ENCODE data around the gene ZNF428. TPM values are rescaled to one million over a fixed set of nuclear protein-coding genes. Genes with fewer than 3 reads are reported as not detected.

ZNF428 gene, protein sequence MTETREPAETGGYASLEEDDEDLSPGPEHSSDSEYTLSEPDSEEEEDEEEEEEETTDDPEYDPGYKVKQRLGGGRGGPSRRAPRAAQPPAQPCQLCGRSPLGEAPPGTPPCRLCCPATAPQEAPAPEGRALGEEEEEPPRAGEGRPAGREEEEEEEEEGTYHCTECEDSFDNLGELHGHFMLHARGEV
- total RNA-seq (10 to 100 TPM; 31.2 to 31.6 TPM), polyA plus RNA-seq (10 to 100 TPM; 16.5 to 20.6 (median 18.3) TPM), total RNA-seq (13.9 to 23.9 (median 18.5) reads per million in 6 experiments)

DNA sequence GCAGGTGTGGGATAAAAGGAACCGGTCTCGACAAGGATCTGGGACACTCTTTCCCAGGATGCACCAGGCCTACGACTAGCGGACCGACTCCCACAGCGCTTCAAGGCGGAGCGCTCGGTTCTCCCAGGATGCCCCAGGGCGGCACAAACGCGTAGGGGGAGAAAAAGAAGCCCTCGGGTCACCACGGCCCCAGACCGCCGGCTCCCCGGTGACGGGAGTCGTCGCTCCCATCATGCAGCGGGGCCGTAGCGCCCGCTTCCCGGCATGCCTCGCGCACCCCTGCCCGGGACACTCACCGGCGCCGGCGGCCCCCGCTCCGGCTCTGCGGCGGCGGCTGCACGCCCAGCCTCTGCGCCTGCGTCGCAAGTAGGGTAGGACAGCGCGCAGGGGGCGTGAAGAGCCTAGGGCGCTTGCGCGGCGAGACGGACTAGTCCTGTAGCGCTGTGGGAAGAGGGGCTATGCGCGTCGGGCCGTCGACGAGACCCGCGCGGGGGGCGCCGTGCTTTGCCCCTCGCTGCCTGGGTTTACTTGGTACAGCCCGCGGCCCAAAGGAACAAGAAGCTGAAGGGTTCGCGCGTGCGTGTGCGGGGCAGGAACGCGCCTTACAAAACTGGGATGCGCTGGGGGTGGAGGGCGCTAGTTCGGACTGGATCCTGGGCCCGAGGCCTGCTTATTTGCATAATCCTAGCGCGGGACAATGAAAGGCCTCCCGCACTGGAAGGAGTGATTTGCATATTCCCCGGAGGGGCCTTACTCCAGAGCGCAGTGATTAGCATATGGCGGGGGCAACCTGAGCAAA is at the start of gene ZNF428:
Gene ZNF428, minus strand, starts transcription at position 368 of the 799 bp plus-strand sequence. CDS start 5,325 bp downstream, outside the sequence.
- H3K9me3 Mint-ChIP-seq = no peaks in the 10 kb centered on the region
- peaks cover 20 to 51% (median 40%) of the 10 kb centered on the region in 4 donors for H3K4me1 Mint-ChIP-seq
- POLR2A ChIA-PET = interaction anchor here (0.6 to 2.1 kb wide), 5 partner anchors 8 to 64 kb away, joined by 3 to 15 read pairs (median 4); partner anchors contain the start of gene ZNF576
- peak within 1 kb of the TSS; percentile 95 to 99 (median 98) for H3K4me3 Mint-ChIP-seq
- no peaks in the 10 kb centered on the region for H3K36me3 Mint-ChIP-seq
- H3K27me3 Mint-ChIP-seq = no peaks in the 10 kb centered on the region
- ATAC-seq = peak; percentile 89 to 90
- H3K27ac Mint-ChIP-seq = peak within 1 kb of the TSS; percentile 94 to 99 (median 98)
- peak; percentile 78 to 92 (median 82) for DNase-seq

DNA sequence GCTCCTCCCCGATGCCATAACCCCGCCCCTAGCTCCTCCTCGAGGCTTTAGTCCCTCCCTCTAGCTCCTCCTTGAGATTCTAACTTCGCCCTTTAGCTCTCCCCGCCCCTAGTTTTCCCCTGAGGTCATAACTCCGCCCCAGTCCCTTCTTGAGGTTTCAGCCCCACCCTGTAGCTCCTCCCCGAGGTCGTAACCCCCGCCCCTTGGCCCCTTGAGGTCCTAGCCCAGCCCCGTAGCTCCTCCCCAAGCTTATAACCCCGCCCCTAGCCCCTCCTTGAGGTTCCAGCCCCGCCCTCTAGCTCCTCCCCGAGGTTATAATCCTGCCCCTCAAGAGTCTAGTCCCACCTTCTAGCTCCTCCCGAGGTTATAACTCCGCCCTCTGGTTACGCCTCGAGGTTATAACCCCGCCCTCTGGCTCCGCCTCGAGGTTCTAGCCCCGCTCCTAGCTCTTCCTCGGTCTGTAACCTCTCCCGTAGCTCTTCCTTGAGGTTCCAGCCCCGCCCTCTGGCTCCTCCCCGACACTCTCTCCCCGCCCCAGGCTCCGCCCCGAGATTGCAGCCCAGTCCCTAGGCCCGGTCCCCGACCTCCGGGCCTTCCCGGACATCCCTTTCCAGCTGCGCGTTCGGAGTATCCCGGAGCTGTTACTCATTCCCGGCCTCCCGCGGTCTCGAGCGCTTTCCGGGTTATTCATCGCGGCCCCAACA is 49.1 kb upstream of the ZNF428 start:
- H3K9me3 Mint-ChIP-seq = no peaks in the 10 kb centered on the region
- no peaks in the 10 kb centered on the region for H3K27me3 Mint-ChIP-seq
- H3K27ac Mint-ChIP-seq = peak overlapping the region; percentile 21 to 94 (median 84)
- ATAC-seq = peak; percentile 80 to 88
- peak; percentile 87 to 97 (median 93) for DNase-seq
- peak overlapping the region; percentile 83 to 96 (median 88) for H3K4me3 Mint-ChIP-seq
- POLR2A ChIA-PET = interaction anchor here (0.5 to 1.5 kb wide), 10 partner anchors 10 to 938 kb away, joined by 3 to 12 read pairs (median 5); partner anchors contain the start of genes IRGQ, SMG9, ZNF575 and ZNF576
- H3K36me3 Mint-ChIP-seq = no peaks in the 10 kb centered on the region
- peaks cover 24 to 53% (median 51%) of the 10 kb centered on the region in 4 donors for H3K4me1 Mint-ChIP-seq

DNA sequence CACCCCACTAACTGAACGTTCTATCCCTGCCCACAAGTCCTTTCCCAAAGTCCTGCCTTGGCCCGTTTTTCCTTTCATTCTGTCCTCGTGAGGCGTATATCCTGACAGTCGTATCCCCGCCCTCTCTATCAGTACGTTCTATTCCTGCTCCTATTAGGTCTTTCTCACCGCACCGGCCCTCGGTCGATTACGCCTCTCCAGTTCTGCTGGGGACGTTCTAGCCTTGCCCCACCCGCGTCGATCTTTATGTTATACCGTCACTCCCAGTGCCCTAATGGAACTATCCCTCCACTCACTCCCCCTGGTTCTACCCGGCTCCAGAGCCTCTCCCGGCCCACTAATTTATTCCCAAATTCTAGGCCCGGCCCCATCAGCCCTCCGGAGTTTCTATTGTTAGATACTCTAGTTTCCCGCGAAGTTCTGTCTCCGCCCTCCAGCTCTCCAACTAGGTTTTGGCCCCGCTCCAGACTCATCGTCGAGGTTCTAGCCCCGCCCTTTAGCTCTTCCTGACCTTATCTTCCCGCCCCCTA is 48.5 kb upstream of the ZNF428 start:
- Mint-ChIP-seq H3K36me3 (no peaks in the 10 kb centered on the region), H3K27ac (peak overlapping the region; percentile 21 to 94 (median 86)), H3K4me3 (peak overlapping the region; percentile 83 to 96 (median 88)), H3K9me3 (no peaks in the 10 kb centered on the region), H3K4me1 (peaks cover 24 to 55% (median 52%) of the 10 kb centered on the region in 4 donors), H3K27me3 (no peaks in the 10 kb centered on the region)
- POLR2A ChIA-PET = interaction anchor here (0.6 to 1.5 kb wide), 8 partner anchors 9 to 204 kb away, joined by 3 to 12 read pairs (median 6); partner anchors contain the start of genes IRGQ, SMG9, ZNF575 and ZNF576
- DNase-seq (peak in 1 of 10 donors; percentile 83), ATAC-seq (no peak)

DNA sequence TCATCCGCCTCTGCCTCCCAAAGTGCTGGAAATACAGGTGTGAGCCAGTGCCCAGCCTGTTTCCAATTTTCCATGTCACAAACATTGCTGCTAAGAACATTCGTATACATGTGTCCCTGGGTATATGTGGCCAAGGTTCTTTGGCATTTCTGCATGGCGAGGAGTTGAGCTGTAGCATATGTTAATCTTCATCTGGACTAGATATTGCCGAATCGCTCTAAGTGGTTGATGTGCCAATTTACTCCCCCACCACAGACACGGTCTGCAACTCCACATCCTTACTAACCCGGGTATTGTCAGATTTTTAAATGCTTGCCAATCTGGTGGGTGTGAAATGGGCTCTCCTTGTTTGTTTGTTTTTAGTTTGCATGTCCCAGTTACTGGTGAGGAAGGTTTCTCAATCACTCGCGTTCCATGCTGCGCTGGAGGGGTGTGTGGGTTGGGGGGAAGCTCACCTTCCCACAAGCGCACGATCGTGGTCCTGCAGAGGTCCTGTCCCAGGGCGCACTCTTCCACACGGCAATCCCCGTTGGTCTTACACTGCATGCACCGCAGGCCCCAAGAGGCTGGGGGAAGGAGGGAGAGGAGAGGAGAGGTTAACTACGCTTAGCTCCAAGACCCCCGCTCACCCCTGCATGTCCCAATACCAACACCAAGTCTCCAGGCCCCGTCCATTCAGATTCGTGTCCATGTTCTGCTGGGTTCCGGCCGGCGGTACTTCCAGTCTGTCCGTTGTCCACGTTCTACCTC is 47.9 kb upstream of the ZNF428 start:
- POLR2A ChIA-PET = interaction anchor here (1.2 to 1.5 kb wide), 3 partner anchors 10 to 134 kb away, joined by 3 to 12 read pairs (median 9); partner anchors contain the start of genes IRGQ, ZNF575 and ZNF576
- Mint-ChIP-seq H3K27ac (peak overlapping the region in 5 of 10 donors; percentile 21 to 94 (median 75)), H3K36me3 (peaks cover 0 to 2% (median 0%) of the 10 kb centered on the region in 3 donors), H3K4me1 (peaks cover 24 to 55% (median 53%) of the 10 kb centered on the region in 4 donors), H3K9me3 (no peaks in the 10 kb centered on the region), H3K27me3 (no peaks in the 10 kb centered on the region), H3K4me3 (peak overlapping the region in 9 of 10 donors; percentile 86 to 96 (median 88))
- ATAC-seq (no peak), DNase-seq (no peak)

DNA sequence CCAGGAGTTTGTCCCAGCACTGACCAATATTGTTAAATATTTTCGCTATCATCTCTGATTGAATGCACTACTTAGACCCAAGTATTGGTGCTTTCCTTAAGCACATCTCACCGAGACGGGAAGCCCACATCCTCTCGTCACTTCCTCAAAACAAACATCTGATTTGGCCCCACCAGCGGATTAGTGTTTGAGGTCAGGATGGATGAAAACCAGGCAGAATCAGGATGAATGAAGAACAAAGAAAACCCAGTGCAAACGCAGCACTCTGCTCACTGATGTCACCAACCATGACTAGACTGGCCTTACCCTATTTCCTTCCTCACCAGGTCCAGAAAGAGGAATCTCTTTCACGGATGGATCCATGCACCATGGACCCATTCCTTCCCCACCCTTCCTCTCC is 44.6 kb upstream of the ZNF428 start:
- H3K36me3 Mint-ChIP-seq = peaks cover 2 to 7% (median 3%) of the 10 kb centered on the region in 3 donors

DNA sequence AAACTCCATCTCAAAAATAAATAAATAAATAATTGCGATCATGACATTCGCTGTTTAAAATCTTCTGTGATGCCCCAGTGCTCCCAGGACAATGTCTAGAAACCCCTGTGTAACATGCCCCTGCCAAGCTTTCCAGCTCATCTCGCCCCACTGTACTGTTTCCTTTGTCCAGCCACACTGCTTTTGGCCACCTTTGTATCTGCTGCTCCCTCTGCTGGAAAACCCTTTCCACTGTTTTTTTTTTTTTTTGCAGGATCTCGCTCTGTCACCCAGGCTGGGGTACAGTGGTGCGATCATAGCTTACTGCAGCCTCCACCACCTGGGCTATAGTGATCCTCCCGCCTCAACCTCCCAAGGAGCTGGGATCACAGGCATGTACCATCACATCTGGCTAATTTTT is 43.1 kb upstream of the ZNF428 start:
- POLR2A ChIA-PET = interaction anchor here (0.6 to 0.7 kb wide), 2 partner anchors 77 to 115 kb away, joined by 3 to 4 read pairs; no protein-coding TSS in a partner anchor

More for the DNA sequence above, 44.6 kb upstream of the ZNF428 start:
- peak overlapping the region; percentile 19 to 60 (median 34) for H3K4me3 Mint-ChIP-seq
- H3K4me1 Mint-ChIP-seq = peaks cover 19 to 38% (median 36%) of the 10 kb centered on the region in 4 donors
- H3K27ac Mint-ChIP-seq = peak overlapping the region; percentile 11 to 83 (median 41)
- POLR2A ChIA-PET = no interaction called here
- DNase-seq (peak in 7 of 10 donors; percentile 17 to 55 (median 36)), ATAC-seq (peak in 1 of 2 donors; percentile 15)
- no peaks in the 10 kb centered on the region for H3K27me3 Mint-ChIP-seq
- peaks cover 0 to 7% (median 0%) of the 10 kb centered on the region in 9 donors for H3K9me3 Mint-ChIP-seq

DNA sequence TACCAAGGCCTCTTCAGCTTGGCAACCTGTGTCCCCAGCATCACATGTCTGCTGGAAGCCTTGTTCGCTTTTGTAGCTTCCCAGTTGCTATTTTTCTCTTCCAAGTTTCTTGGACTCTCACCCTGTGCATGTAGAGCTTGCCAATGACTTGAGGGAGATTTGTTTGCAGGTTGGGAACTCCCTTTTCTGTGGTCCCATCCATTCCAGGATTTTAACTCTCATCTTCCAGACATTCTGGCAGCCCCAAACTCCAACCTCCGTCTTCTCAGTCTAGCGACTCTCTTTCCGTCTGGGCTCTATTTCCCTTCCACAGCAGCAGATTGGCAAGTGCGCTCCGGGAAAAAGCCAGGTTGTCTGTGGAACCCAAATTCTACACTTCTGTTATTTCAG is 41.5 kb upstream of the ZNF428 start:
- Mint-ChIP-seq H3K4me1 (peaks cover 14 to 19% (median 17%) of the 10 kb centered on the region in 4 donors), H3K27ac (no peak overlapping the region), H3K9me3 (peaks cover 0 to 13% (median 3%) of the 10 kb centered on the region in 9 donors), H3K27me3 (no peaks in the 10 kb centered on the region), H3K36me3 (peaks cover 5 to 7% (median 5%) of the 10 kb centered on the region in 3 donors), H3K4me3 (no peak overlapping the region)
- DNase-seq (no peak), ATAC-seq (no peak)
- POLR2A ChIA-PET = interaction anchor here (0.7 kb wide), 1 partner anchor 31 kb away, joined by 3 read pairs; no protein-coding TSS in a partner anchor

More for the DNA sequence above, 43.1 kb upstream of the ZNF428 start:
- Mint-ChIP-seq H3K27ac (peak overlapping the region in 4 of 10 donors; percentile 25 to 62 (median 58)), H3K9me3 (peaks cover 0 to 13% (median 3%) of the 10 kb centered on the region in 9 donors), H3K4me3 (no peak overlapping the region), H3K4me1 (peaks cover 13 to 24% (median 21%) of the 10 kb centered on the region in 4 donors), H3K36me3 (peaks cover 2 to 7% (median 5%) of the 10 kb centered on the region in 3 donors), H3K27me3 (no peaks in the 10 kb centered on the region)
- ATAC-seq (no peak), DNase-seq (no peak)

DNA sequence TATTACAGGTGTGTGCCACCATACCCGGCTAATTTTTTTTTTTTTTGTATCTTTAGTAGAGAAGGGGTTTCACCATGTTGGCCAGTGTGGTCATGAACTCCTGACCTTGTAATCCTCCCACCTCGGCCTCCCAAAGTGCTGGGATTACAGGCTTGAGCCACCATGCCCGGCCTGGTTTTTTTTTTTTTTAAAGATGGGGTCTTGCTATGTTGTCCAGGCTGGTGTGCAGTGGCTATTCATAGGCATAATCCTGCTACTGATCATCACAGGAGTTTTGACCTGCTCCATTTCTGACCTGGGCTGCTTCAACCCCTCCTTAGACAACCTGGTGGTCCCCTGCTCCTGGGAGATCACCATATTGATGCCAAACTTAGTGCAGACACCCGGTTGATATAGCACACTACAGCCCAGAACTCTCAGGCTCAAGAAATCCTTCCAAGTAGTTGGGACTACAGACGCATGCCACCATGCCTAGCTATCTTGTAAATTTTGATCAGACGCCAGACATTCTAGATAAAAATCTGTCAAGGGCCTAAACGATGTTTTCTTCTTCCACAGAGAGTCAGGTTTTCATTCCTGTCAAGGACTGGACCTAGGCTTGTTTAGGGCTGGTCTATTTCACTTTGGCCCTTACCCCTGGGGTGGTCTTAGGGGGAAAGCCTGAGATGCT is 41.0 kb upstream of the ZNF428 start:
- H3K27me3 Mint-ChIP-seq = no peaks in the 10 kb centered on the region
- no peak for ATAC-seq
- peaks cover 14 to 19% (median 17%) of the 10 kb centered on the region in 4 donors for H3K4me1 Mint-ChIP-seq
- H3K4me3 Mint-ChIP-seq = no peak overlapping the region
- no peak overlapping the region for H3K27ac Mint-ChIP-seq
- POLR2A ChIA-PET = no interaction called here
- H3K36me3 Mint-ChIP-seq = peaks cover 5 to 11% (median 7%) of the 10 kb centered on the region in 3 donors
- DNase-seq = no peak
- H3K9me3 Mint-ChIP-seq = peaks cover 0 to 13% (median 3%) of the 10 kb centered on the region in 9 donors

DNA sequence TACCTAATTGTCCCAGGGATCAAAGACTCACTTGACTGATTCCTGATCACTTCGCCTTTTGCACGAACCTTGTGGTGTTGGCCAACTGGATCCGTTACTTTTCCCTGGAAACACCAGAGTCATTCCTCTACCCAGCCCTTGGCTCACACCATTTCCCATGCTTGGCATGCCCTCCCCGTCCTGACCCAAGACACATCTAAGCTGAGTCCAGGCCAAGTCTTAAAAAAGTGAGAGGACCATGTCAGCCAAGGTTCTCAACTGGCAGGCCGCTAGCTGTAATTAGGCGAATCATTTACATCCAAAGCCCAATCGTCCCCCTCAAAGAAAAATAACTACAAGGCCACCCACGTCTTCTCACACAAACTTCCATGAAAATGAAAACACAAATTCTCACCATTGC is 39.1 kb upstream of the ZNF428 start:
- H3K36me3 Mint-ChIP-seq = peaks cover 7 to 13% (median 8%) of the 10 kb centered on the region in 3 donors
- no peak for ATAC-seq
- no peak for DNase-seq
- no peaks in the 10 kb centered on the region for H3K27me3 Mint-ChIP-seq
- no peak overlapping the region for H3K4me3 Mint-ChIP-seq
- H3K9me3 Mint-ChIP-seq = peaks cover 0 to 13% (median 3%) of the 10 kb centered on the region in 9 donors
- H3K27ac Mint-ChIP-seq = no peak overlapping the region
- POLR2A ChIA-PET = interaction anchor here (1.0 to 1.3 kb wide), 2 partner anchors 10 to 102 kb away, joined by 4 to 6 read pairs; no protein-coding TSS in a partner anchor
- peaks cover under 1 to 6% (median 2%) of the 10 kb centered on the region in 4 donors for H3K4me1 Mint-ChIP-seq

DNA sequence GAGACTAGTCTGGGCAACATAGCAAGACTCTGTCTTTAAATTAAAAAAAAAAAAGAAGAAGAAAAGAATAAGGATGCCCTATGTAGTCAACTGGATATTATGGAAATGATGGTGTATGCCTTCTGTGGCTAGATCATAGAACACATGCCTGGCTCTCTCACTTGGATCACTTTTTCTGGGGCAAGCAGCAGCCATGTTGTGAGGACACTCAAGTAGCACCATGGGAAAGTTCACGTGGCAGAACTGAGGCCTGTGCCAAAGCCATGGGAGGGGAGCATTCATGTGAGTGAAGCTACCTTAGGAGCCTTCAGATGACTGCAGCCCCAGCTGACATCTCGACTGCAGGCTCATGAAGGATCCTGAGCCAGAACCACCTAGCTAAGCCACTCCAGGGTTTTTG is 38.6 kb upstream of the ZNF428 start:
- Mint-ChIP-seq H3K4me3 (no peak overlapping the region), H3K4me1 (peaks cover 0 to 6% (median under 1%) of the 10 kb centered on the region in 4 donors), H3K27ac (peak overlapping the region in 1 of 10 donors; percentile 66), H3K9me3 (peaks cover 0 to 13% (median 3%) of the 10 kb centered on the region in 9 donors), H3K27me3 (no peaks in the 10 kb centered on the region), H3K36me3 (peaks cover 7 to 13% (median 8%) of the 10 kb centered on the region in 3 donors)
- ATAC-seq (no peak), DNase-seq (no peak)
- POLR2A ChIA-PET = interaction anchor here (1.0 to 1.3 kb wide), 2 partner anchors 10 to 102 kb away, joined by 4 to 6 read pairs; no protein-coding TSS in a partner anchor
